GM19023 (cell line): ENCODE results near the gene RNF222.

Experiments
- ATAC-seq: cut with Tn5 transposase; IDR thresholded peaks from one replicate; pipeline ENCODE4 v1.9.1; 2021; ENCODE audit warnings: mild to moderate bottlenecking, moderate library complexity; ENCODE audit not compliant: unreplicated experiment

The RNF222 gene

GRCh38 chr17:8397636-8398035 is at the start of gene RNF222:
Gene RNF222, minus strand, starts transcription at chr17:8397827. Its CDS starts 4,366 bp downstream, at chr17:8393461.
- no peak for ATAC-seq

DNA sequence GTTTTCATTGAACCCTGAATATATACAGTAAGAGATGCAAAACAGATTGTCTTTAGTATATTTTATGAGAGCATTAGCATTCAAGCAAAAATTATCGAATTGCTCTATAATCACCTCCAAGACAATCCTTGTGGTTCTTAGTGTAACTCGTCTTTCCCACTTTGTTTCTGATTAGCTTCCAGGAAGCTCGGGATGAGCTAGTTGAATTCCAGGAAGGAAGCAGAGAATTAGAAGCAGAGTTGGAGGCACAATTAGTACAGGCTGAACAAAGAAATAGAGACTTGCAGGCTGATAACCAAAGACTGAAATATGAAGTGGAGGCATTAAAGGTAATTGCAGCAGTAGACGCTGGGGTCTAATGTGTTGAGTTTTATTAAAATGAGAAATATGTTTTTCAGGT is 47.9 kb upstream of the RNF222 start:
- no peak for ATAC-seq

- no peak for ATAC-seq
Observed at GRCh38 chr17:8444494-8444893, 46.9 kb upstream of the RNF222 start.

DNA sequence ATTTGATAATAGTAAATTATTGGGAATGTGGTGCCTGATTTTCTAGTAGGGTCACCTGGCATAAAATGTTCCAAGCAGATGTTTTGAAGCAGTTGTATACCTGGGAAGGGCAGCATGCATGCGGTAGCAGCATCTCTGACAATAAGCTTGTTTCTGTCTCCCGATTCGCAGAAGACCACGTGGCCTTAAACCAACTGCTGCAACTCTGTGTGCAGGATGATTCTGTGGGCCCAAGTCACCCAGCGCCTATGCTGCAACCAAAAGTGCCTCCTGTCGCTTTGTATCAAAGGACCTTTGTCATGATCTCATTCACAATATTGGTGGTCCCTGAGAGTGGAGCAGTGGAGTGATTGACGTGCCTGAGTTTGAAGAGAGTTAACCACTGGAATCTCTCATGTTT is 46.1 kb upstream of the RNF222 start:
- no peak for ATAC-seq

GRCh38 chr17:8442310-8442709 is 44.7 kb upstream of the RNF222 start:
- ATAC-seq: no peak

GRCh38 chr17:8441690-8442089 is 44.1 kb upstream of the RNF222 start:
- ATAC-seq: no peak

GRCh38 chr17:8439681-8440080 is 42.1 kb upstream of the RNF222 start:
- ATAC-seq: no peak

GRCh38 chr17:8438441-8438840 is 40.8 kb upstream of the RNF222 start:
- no peak for ATAC-seq

GRCh38 chr17:8436844-8437171 is 39.2 kb upstream of the RNF222 start:
- ATAC-seq: no peak

DNA sequence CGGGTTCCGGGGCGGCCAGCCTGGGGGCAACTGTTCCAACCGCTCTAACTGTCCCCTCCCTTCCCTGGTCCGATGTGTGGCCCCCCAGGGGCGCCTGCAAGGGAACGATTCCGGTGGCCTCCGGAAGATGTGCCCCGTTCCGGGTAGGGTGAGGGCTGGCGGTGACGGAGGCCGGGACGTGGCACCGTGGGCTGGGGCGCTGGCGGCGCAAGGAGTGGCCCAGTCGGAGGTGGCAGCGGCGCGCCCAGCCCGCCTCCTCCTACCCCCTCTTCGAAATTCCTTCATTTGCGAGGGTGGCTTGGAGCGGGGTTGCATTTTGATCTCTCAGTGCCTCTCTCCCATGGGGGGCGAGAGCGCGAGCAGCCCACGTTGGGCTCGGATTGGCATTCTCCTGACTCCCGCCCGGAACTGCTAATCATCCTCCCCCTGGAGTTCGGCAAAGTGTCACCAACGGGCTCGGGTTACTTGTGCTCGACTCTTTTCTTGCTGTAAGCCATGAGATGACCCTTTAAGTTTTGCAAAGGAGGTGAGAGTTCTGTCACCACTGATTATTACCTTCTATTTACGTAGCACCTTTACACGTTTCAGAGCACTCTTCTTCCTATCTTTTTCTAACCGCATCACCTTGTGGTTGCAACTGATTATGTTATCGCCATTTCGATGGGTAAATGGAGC is 38.7 kb upstream of the RNF222 start:
- ATAC-seq: peak; percentile 49

DNA sequence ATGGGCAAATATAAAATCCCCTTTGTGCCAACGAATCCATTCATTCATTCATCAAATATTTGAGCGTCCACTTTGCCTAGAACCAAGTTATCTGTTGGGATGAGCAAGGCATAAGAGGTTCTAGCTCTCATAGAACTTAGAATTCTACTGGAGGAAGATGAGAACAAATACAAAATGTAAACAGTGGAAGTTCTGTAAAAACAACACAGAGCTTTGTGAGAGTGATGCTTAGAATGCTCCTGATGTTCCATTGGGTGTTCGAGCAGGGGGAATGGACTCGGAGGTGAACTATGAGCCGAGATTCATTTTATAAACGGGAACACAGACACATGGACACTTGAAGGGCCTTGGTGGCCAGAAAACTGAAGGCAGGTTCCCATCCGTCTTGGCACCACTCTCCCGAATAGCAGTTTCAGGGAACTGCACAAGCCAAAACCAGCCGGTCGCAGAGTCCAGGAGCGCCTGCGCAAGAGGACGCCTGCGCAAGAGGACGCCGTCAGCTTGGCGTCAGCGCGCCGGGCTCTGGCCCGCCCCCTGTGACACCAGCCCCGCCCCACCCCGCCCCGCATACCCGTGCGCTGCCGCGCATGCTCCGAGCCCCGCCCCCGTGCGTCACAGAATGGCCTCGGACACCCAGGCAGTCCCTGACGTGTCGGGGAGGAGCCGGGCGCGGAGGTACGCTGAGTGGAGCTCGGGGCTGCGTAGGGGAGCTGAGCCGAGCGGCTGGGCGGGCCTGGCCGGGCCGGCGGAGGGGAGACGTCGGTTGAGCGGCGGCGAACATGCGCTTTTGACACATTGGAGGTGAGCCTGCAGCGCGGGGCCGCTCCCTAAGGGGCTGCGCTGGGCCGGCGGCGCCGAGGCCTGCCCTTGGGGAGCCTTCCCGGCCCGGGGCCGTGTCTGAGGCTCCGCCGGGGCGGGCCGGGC is 37.9 kb upstream of the RNF222 start, which contains the start of gene NDEL1:
Gene NDEL1 (plus strand): TSS at position 640 of the 924 bp plus-strand sequence. CDS start 8,388 bp downstream, outside the sequence.
- peak; percentile 97 for ATAC-seq

DNA sequence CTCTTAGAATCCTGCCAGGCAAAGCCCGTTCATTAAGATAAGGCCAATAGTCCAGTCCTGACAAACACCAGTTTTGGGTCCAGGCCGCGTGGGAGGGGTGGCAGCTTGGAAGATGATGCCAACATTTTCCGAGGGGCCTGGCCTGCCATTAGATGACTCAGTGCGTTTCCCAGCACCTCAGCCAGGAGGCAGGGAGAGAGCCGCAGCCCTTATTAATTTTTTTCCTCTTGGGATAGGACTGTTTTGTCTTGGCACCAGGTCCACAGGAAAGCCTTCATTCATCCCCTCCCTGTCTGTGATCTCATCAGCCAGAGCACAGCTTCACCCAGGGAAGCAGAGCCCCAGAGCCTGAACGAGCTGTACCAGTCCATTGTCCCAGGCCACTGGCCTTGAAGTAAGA is 33.3 kb upstream of the RNF222 start:
- no peak for ATAC-seq

DNA sequence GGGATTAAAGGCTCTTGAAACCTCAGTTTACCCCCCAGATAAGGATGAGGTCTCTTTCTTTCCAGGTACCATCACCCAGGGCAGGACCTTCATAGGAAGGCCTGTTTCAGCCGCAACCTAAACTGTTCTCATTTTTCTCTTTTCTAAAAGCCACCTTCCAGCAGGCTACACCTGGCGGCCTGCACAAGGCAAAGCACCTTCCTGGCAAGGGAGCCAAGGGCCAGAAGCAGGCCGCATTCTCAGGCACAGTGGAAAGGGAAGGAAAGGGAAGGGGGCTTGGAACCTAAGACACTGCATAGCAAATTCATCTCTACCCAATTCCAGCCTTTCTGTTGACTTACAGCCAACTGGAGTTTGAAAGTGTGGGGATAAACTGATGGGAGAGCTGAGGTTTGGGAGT is 29.2 kb upstream of the RNF222 start:
- ATAC-seq: no peak

DNA sequence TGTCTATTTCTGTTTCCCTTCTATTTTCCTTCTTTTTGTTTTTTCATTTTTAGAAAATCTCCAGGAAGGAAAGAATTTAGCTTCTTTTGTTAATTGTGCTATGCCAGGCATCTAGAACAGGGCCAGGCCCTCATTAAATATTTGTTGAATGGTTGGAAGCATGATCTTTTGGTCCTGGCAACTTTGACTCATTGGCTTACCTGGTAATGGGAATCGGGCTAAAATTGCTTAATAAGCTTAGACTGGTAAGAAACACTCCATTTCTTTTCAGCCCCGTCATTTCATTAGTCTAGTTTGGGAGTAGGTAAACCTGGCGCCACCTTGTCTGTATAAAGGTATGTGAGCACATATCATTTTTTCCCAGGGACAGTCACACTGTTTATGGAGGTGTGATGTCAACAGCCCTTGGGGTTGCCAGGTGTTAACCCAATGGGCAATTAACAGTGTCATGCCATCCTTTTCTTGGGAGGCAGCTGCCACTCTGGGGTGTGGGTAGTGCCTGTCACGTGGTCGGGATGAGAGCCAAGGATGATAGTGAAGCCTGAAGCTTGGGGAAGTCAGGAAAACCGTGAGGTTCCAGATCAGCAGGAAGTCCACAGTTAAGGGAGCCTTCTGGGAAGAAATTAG is 28.6 kb upstream of the RNF222 start:
- ATAC-seq: no peak

DNA sequence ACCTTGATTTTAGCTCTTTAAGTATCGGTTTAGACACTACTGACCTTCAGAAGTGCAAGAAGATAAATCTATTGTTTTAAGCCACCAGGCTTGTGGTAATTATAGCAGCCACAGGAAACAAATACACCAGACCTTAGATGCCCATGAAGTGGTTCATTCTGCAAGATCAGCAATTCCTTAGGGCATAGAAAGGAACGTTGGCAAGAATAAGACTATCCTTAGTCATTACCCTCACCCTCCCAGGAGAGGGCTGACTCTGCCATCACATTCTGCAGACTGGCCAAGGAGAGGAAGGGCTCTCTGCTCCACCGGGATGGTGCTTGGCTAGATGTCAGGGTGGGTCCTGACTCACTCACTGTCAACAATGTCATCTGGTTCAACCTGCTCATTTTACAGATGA is 23.9 kb upstream of the RNF222 start:
- no peak for ATAC-seq

DNA sequence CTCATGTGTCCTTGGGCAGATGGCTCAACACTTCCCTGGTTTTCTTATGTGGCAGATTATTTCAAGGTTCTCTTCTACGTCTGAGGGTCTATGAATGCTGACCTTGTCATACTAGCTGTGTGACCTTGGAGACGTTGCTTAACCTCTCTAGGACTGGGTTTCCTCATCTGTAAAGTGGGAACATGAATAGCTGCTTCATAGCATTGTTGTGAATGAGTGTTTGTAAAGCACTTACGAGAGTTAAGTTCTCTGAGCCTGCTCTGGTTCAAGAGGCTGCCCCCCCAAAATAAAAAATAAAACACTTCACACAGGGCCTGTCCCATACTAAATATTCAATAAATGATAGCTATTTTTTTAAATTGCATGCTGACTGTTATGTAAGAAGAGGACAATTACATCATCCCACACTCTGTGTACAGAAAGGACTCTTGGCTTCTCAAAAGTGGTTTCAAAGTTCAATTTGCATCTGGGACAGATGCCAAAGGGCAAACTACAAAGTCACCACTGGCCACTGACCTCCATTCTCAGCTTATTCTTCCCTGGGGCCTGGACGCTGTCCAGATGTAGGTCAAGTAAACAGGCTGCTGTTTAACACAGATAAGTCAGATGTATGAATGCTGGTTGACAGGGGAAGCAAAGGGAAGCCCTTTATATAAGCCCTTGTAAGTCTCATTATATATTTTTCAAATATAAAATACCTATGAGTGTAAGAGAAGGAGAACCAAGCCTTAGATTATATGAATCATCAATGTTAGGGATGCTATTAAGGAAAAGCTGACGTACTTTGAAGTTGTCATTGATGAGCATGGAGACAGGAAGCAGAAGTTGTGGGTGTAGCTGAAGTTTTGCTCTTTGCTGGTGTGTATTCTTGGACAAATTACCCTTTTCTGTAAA is 22.7 kb upstream of the RNF222 start:
- no peak for ATAC-seq

- no peak for ATAC-seq
Observed at GRCh38 chr17:8419305-8419704, 21.7 kb upstream of the RNF222 start.

DNA sequence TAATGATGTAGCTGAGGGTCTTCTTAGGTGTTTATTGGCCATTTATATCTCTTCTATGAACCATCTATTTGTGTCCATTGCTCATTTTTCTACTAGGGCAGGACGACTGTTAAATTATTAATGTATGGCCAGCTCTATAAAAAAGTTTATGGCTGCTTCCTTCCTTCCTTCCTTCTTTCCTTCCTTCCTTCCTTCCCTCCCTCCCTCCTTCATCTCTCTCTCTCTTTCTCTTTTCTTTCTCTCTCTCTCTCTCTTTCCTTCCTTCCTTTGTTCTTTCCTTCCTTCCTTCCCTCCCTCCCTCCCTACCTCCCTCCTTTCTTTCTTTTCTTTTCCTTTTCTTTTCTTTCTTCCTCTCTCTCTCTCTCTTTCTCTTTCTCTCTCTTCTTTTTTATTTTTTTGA is 20.8 kb upstream of the RNF222 start:
- no peak for ATAC-seq

DNA sequence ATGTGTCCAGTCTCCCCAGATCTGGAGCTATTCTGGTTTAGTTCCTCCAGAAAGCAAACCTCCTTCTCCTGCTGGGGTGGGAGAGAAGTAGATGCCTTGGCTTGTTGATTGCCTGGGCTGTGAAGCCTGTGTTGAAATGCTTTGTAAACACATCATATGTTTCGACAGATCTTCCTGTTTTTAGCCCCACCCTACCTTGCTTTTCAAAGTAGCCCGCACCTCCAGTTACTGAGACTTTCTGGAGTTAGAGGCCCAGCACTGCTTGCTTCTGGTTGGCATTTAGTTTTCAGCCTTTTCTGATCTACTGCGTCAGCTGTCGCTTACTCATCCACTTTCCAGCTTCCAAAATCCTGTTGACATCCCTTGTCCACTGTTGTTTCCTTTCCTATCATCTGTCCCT is 20.2 kb upstream of the RNF222 start:
- ATAC-seq: no peak

- no peak for ATAC-seq
Observed at GRCh38 chr17:8413938-8414337, 16.3 kb upstream of the RNF222 start.

DNA sequence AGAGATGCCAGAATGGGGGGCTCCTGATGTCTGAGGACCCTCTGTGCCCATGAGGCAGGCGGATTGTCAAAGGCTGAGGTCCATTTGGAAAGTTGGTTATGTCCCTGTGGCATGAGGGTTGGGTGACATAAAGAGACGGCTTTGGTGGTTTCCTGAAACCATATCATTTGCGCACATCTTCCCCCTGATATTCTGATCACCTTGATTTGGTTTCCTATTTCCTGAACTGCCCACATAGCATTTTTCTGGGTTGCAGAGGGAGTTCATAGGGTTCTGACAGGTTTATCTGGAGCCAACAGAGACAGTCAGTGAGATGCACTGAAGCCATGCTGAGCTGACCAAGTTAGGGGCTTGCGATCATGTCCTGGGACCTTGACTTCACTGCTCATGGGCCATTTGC is 15.7 kb upstream of the RNF222 start:
- ATAC-seq: no peak
